ENCODE results near the gene ANKRD34A. TPM values are rescaled to one million over a fixed set of nuclear protein-coding genes. Genes with fewer than 3 reads are reported as not detected.

The ANKRD34A gene
- total RNA-seq, 1 experiment from 2014 or later: 1.1 TPM

GRCh38 chr1:145997016-145997717 is 32.8 kb upstream of the ANKRD34A start:
- Histone ChIP-seq H4K20me1 (ENCODE audit: insufficient read depth) (no peaks in the 10 kb centered on the region), H3K79me2 (ENCODE audit: insufficient read depth, low read length) (no peaks in the 10 kb centered on the region), H3K4me1 (ENCODE audit: control insufficient read depth in 1 of 2, insufficient read depth in 2 of 2, low read length in 2 of 2) (no peaks in the 10 kb centered on the region), H3K9me2 (ENCODE audit: insufficient read depth) (no peaks in the 10 kb centered on the region), H3K36me3 (ENCODE audit: control insufficient read depth in 1 of 2, insufficient read depth in 2 of 2, low read length in 2 of 2) (no peaks in the 10 kb centered on the region), H2AFZ (ENCODE audit: low read depth, low read length, poor library complexity, severe bottlenecking) (no peak overlapping the region), H3K4me2 (ENCODE audit: low read length) (no peak overlapping the region), H3K27me3 (ENCODE audit: insufficient read depth, low read length) (no peaks in the 10 kb centered on the region), H3K27ac (ENCODE audit: low read depth, low read length) (no peak overlapping the region), H3K9me3 (ENCODE audit: control insufficient read depth in 1 of 2, insufficient read depth in 1 of 2, low read depth in 1 of 2, low read length in 2 of 2) (no peaks in the 10 kb centered on the region), H3K9ac (ENCODE audit: low read length) (no peak overlapping the region), H3K4me3 (replicated peaks in 1 of 2; ENCODE audit: low read depth in 1 of 2, low read length in 2 of 2) (no peak overlapping the region)
- intact Hi-C loops (cut with micrococcal nuclease): no loop called here
- POLR2A ChIA-PET: interaction anchor here (1.4 kb wide), 1 partner anchor 10 kb away, joined by 3 read pairs; no protein-coding TSS in a partner anchor
- RAD21 ChIA-PET (ENCODE audit: low non-redundant PET in 1 of 2, low total read pairs in 2 of 2, uncharacterized antibody in 2 of 2, unreplicated experiment in 2 of 2): no interaction called here
- CTCF ChIA-PET: no interaction called here
- no peak for TF ChIP-seq CTCF (IDR thresholded peaks at IDR 0.05 in 2 of 3, conservative IDR thresholded peaks at IDR 0.05 in 1 of 3; ENCODE audit: borderline replicate concordance in 1 of 3, insufficient read depth in 1 of 3, low read depth in 2 of 3, low read length in 2 of 3)
- no TSS peak for BruUV-seq (replicated peaks)
- DNase-seq (ENCODE audit: low read depth, low spot score): no peak
- ATAC-seq: no peak

- ChIA-PET POLR2A (no interaction called here), CTCF (interaction anchor here (0.8 kb wide), 1 partner anchor 11 kb away, joined by 3 read pairs; no protein-coding TSS in a partner anchor), RAD21 (ENCODE audit: low non-redundant PET in 1 of 2, low total read pairs in 2 of 2, uncharacterized antibody in 2 of 2, unreplicated experiment in 2 of 2) (no interaction called here)
- Histone ChIP-seq H3K27me3 (ENCODE audit: insufficient read depth, low read length) (no peaks in the 10 kb centered on the region), H3K36me3 (ENCODE audit: control insufficient read depth in 1 of 2, insufficient read depth in 2 of 2, low read length in 2 of 2) (no peaks in the 10 kb centered on the region), H2AFZ (ENCODE audit: low read depth, low read length, poor library complexity, severe bottlenecking) (no peak within 1 kb of the TSS), H3K9ac (ENCODE audit: low read length) (no peak within 1 kb of the TSS), H3K79me2 (ENCODE audit: insufficient read depth, low read length) (no peaks in the 10 kb centered on the region), H3K27ac (ENCODE audit: low read depth, low read length) (no peak within 1 kb of the TSS), H4K20me1 (ENCODE audit: insufficient read depth) (no peaks in the 10 kb centered on the region), H3K9me2 (ENCODE audit: insufficient read depth) (no peaks in the 10 kb centered on the region), H3K4me1 (ENCODE audit: control insufficient read depth in 1 of 2, insufficient read depth in 2 of 2, low read length in 2 of 2) (no peaks in the 10 kb centered on the region), H3K9me3 (ENCODE audit: control insufficient read depth in 1 of 2, insufficient read depth in 1 of 2, low read depth in 1 of 2, low read length in 2 of 2) (no peaks in the 10 kb centered on the region), H3K4me2 (ENCODE audit: low read length) (no peak within 1 kb of the TSS), H3K4me3 (replicated peaks in 1 of 2; ENCODE audit: low read depth in 1 of 2, low read length in 2 of 2) (no peak within 1 kb of the TSS)
- DNase-seq (ENCODE audit: low read depth, low spot score) (no peak), ATAC-seq (no peak)
- BruUV-seq (replicated peaks): no TSS peak
- intact Hi-C loops (cut with micrococcal nuclease): no loop called here
- TF ChIP-seq RAD21 (IDR thresholded peaks at IDR 0.05; ENCODE audit: low read depth) (no peak), CEBPB (IDR thresholded peaks at IDR 0.05; ENCODE audit: low read depth) (no peak), REST (IDR thresholded peaks at IDR 0.05; ENCODE audit: low read depth) (no peak), YY1 (IDR thresholded peaks at IDR 0.05; ENCODE audit: extremely low read depth, insufficient replicate concordance, low read depth, low read length) (no peak), SP1 (IDR thresholded peaks at IDR 0.05; ENCODE audit: low read depth) (no peak), CTCF (IDR thresholded peaks at IDR 0.05 in 2 of 3, conservative IDR thresholded peaks at IDR 0.05 in 1 of 3; ENCODE audit: borderline replicate concordance in 1 of 3, insufficient read depth in 1 of 3, low read depth in 2 of 3, low read length in 2 of 3) (no peak), EZH2phosphoT487 (IDR thresholded peaks at IDR 0.05; ENCODE audit: borderline replicate concordance) (no peak), SRF (IDR thresholded peaks at IDR 0.05; ENCODE audit: low read depth) (no peak), MAX (IDR thresholded peaks at IDR 0.05) (no peak)
These were observed 32.1 kb upstream of the ANKRD34A start, which contains the start of gene TXNIP for GRCh38 chr1:145996433-145997015. Gene TXNIP, minus strand, starts transcription at chr1:145996579. Its CDS starts 313 bp downstream, at chr1:145996266.

All from HCT116 (cell line).